Putamen (tissue), 1 donor: ENCODE data around the gene MSANTD2.
"Not testable (repeated sequence)": the region's sequence is repeated elsewhere in the genome, so short reads cannot be mapped to it uniquely, and the experiment has no call there.

Experiments
- DNase-seq: peaks from one replicate; pipeline ENCODE4 v3.0.0-alpha.2; 2016; ENCODE audit warnings: low spot score

The MSANTD2 gene

GRCh38 chr11:124770959-124771358, 29.2 kb downstream of the MSANTD2 start:
- not testable (repeated sequence) for DNase-seq

GRCh38 chr11:124769806-124770774, 30.1 kb downstream of the MSANTD2 start:
- no peak for DNase-seq

GRCh38 chr11:124768914-124769313, 31.3 kb downstream of the MSANTD2 start:
- no peak for DNase-seq

GRCh38 chr11:124766156-124766555, 34.0 kb downstream of the MSANTD2 start:
- DNase-seq = no peak

GRCh38 chr11:124763156-124763947, 36.9 kb downstream of the MSANTD2 start:
- no peak for DNase-seq

GRCh38 chr11:124762624-124763155, 37.5 kb downstream of the MSANTD2 start:
- DNase-seq = no peak

- DNase-seq = no peak
Observed at GRCh38 chr11:124762105-124762623, 38.0 kb downstream of the MSANTD2 start, which contains the start of gene ESAM. Gene ESAM (minus strand): TSS chr11:124762290. CDS start chr11:124762154, 136 bp downstream.

- no peak for DNase-seq
Observed at GRCh38 chr11:124761301-124762104, 38.7 kb downstream of the MSANTD2 start.

- DNase-seq = no peak
Observed at GRCh38 chr11:124760806-124761205, 39.4 kb downstream of the MSANTD2 start.

GRCh38 chr11:124760205-124760652, 40.0 kb downstream of the MSANTD2 start:
- no peak for DNase-seq

- DNase-seq = no peak
Observed at GRCh38 chr11:124759266-124760204, 40.7 kb downstream of the MSANTD2 start.

GRCh38 chr11:124758355-124759265, 41.6 kb downstream of the MSANTD2 start:
- DNase-seq = peak; percentile 69

GRCh38 chr11:124757320-124757719, 42.9 kb downstream of the MSANTD2 start:
- no peak for DNase-seq

- DNase-seq = no peak
Observed at GRCh38 chr11:124756753-124757227, 43.4 kb downstream of the MSANTD2 start.

- DNase-seq = no peak
Observed at GRCh38 chr11:124756033-124756752, 44.0 kb downstream of the MSANTD2 start.

GRCh38 chr11:124754710-124755109, 45.5 kb downstream of the MSANTD2 start:
- no peak for DNase-seq

- no peak for DNase-seq
Observed at GRCh38 chr11:124754309-124754708, 45.9 kb downstream of the MSANTD2 start.

- DNase-seq = no peak
Observed at GRCh38 chr11:124753624-124754023, 46.6 kb downstream of the MSANTD2 start.
